Endodermal cell (in vitro differentiated cells): ENCODE measurements around the gene CHD9. TPM values are rescaled to one million over a fixed set of nuclear protein-coding genes. Genes with fewer than 3 reads are reported as not detected.
A peak's percentile ranks its signal among the peaks of the same experiment; 100 is the strongest.

Source experiments
- DNase-seq: peaks from one replicate; pipeline ENCODE4 v3.0.0-alpha.2; 2017
- H3K27ac ChIP-seq: 2 replicates; pipeline ENCODE4 v1.5.1; 2013; ENCODE audit warnings: mild to moderate bottlenecking, low read depth, low read length, moderate library complexity
- H3K27me3 ChIP-seq: 2 replicates; pipeline ENCODE4 v1.6.1; 2013; ENCODE audit warnings: mild to moderate bottlenecking, low read length, moderate library complexity; ENCODE audit not compliant: insufficient read depth, control insufficient read depth, poor library complexity, severe bottlenecking
- H3K36me3 ChIP-seq: 2 replicates; pipeline ENCODE4 v1.7.0; 2013; ENCODE audit warnings: mild to moderate bottlenecking, low read length, moderate library complexity; ENCODE audit not compliant: control insufficient read depth, insufficient read depth
- H3K4me1 ChIP-seq: one replicate; pipeline ENCODE4 v1.7.0; 2013; ENCODE audit warnings: low read length; ENCODE audit not compliant: control insufficient read depth, insufficient read depth
- H3K4me3 ChIP-seq: 2 replicates; pipeline ENCODE4 v1.5.1; 2013; ENCODE audit warnings: mild to moderate bottlenecking, low read length, moderate library complexity
- H3K9ac ChIP-seq: 2 replicates; pipeline ENCODE4 v1.6.1; 2013; ENCODE audit warnings: mild to moderate bottlenecking, low read length, moderate library complexity; ENCODE audit not compliant: poor library complexity, severe bottlenecking; ENCODE audit errors: extremely low read depth
- H3K9me3 ChIP-seq: 2 replicates; pipeline ENCODE4 v1.6.1; 2013; ENCODE audit warnings: mild to moderate bottlenecking, low read length, moderate library complexity; ENCODE audit not compliant: control insufficient read depth
- H3K27ac Mint-ChIP-seq: 2 replicates; pipeline ENCODE4 v1.8.0; 2020; ENCODE audit warnings: mixed read lengths
- H3K27me3 Mint-ChIP-seq: 2 replicates; pipeline ENCODE4 v1.8.0; 2021; ENCODE audit warnings: mild to moderate bottlenecking, mixed read lengths; ENCODE audit not compliant: insufficient read depth
- H3K36me3 Mint-ChIP-seq: 2 replicates; pipeline ENCODE4 v1.8.0; 2020; ENCODE audit warnings: low read depth, mixed read lengths
- H3K4me1 Mint-ChIP-seq: 2 replicates; pipeline ENCODE4 v1.8.0; 2020; ENCODE audit warnings: mixed read lengths
- H3K4me3 Mint-ChIP-seq: 2 replicates; pipeline ENCODE4 v1.8.0; 2020; ENCODE audit warnings: mild to moderate bottlenecking, moderate library complexity, mixed read lengths
- H3K9me3 Mint-ChIP-seq: 2 replicates; pipeline ENCODE4 v1.8.0; 2020; ENCODE audit warnings: mild to moderate bottlenecking, mixed read lengths
- WGBS, 2 experiments: methylation state at CpG; one replicate each; pipeline versions ENCODE4 v1.1.5 to v1.1.7; 2013; ENCODE audit warnings: missing lambda C conversion rate in 2 of 2, mixed read lengths in 1 of 2; ENCODE audit not compliant: insufficient coverage in 1 of 2, insufficient read length in 1 of 2; 5-methylcytosine and 5-hydroxymethylcytosine counted together
- total RNA-seq, 2 donors: library from RNA; stranded (reverse); fragmentation: NEBNext Ultra II Directional in 1 of 2; extraction: Animal tissue kit (Norgen Biotek cat#: 25700) in 1 of 2; gene quantifications; 2 replicates in 1 of 2; 3 replicates in 1 of 2; pipeline ENCODE4 v1.2.1, GENCODE V29; 2021
- TF ChIP-seq, protein P1 (sequence below): fragments of 200-600 bp; sonication (generic); conservative IDR thresholded peaks from 2 replicates; pipeline ENCODE4 v1.5.0; 2021; ENCODE audit warnings: antibody characterized with exemption, mild to moderate bottlenecking

CHD9 gene
- total RNA-seq, 2 donors from 2014 or later, result 36.8 to 40.5 TPM

DNA sequence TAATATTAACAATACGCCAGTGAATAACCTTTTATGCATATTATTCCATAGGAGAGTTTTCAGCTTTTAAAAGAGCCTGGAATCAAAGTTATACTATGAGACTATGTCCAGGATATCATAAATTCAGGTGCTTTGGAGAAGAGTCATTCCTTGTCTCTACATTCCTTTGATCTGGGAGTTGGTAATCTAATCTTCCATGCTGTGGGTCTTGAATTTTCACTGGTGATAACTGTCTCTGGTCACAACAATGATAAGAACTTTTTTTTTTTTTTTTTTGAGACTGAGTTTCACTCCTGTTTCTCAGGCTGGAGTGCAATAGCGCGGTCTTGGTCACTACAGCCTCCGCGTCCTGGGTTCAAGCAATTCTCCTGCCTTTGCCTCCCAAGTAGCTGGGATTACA, 50.8 kb downstream of the CHD9 start:
- no peak for DNase-seq
- H3K9me3 Mint-ChIP-seq, result peaks cover under 1% of the 10 kb centered on the region
- H3K27me3 Mint-ChIP-seq, result no peaks in the 10 kb centered on the region
- Histone ChIP-seq H3K27me3 (no peaks in the 10 kb centered on the region), H3K9ac (no peak overlapping the region), H3K9me3 (no peaks in the 10 kb centered on the region), H3K4me3 (no peak overlapping the region), H3K36me3 (no peaks in the 10 kb centered on the region), H3K27ac (no peak overlapping the region), H3K4me1 (no peaks in the 10 kb centered on the region)
- H3K27ac Mint-ChIP-seq, result no peak overlapping the region
- peaks cover 9% of the 10 kb centered on the region for H3K4me1 Mint-ChIP-seq
- WGBS, 2 experiments, result 95 to 100% methylated on average over 2 to 5 of the region's 5 CpGs
- TF ChIP-seq, protein P1, sequence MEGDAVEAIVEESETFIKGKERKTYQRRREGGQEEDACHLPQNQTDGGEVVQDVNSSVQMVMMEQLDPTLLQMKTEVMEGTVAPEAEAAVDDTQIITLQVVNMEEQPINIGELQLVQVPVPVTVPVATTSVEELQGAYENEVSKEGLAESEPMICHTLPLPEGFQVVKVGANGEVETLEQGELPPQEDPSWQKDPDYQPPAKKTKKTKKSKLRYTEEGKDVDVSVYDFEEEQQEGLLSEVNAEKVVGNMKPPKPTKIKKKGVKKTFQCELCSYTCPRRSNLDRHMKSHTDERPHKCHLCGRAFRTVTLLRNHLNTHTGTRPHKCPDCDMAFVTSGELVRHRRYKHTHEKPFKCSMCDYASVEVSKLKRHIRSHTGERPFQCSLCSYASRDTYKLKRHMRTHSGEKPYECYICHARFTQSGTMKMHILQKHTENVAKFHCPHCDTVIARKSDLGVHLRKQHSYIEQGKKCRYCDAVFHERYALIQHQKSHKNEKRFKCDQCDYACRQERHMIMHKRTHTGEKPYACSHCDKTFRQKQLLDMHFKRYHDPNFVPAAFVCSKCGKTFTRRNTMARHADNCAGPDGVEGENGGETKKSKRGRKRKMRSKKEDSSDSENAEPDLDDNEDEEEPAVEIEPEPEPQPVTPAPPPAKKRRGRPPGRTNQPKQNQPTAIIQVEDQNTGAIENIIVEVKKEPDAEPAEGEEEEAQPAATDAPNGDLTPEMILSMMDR, result no peak
- no peak overlapping the region for H3K4me3 Mint-ChIP-seq
- peaks cover 2% of the 10 kb centered on the region for H3K36me3 Mint-ChIP-seq

DNA sequence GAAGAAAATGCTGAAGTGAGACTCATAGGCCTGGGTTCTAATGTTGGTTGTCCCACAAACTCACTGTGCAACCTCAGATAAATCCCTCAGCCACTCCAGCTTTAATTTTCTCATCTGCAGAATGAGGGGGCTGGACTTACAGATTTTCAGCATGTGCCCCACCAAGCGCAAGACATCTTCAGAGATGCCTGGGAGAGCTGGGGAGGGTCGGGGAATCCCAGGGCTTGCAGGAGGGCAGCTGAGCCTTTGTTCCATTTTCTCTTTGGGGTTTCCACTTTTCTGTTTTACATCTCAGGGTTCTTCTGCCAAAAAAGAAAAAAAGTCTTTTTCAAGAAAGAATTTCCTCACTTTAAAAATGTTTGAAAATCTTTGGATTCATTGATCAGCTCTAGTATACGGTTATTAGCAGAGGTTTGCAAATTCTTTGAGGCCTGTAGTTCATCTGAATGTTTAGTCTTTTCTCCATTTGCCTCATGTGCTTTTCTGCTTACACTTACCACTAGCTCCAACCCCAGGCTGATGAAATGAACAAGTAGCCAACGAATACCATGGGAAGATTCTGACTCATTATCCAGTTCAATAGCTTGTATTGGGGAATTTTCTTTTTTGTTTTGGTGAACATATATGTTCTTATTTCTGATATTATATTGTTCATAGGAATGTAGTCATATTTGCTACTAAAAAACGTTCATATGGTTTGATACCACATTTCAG, 56.4 kb downstream of the CHD9 start:
- H3K9me3 Mint-ChIP-seq, result no peaks in the 10 kb centered on the region
- peak overlapping the region; percentile 16 for H3K27ac Mint-ChIP-seq
- no peaks in the 10 kb centered on the region for H3K36me3 ChIP-seq
- TF ChIP-seq, protein P1, result no peak
- no peaks in the 10 kb centered on the region for H3K9me3 ChIP-seq
- no peak for DNase-seq
- H3K4me1 Mint-ChIP-seq, result peaks cover 25% of the 10 kb centered on the region
- no peaks in the 10 kb centered on the region for H3K27me3 ChIP-seq
- H3K9ac ChIP-seq, result no peak overlapping the region
- no peaks in the 10 kb centered on the region for H3K36me3 Mint-ChIP-seq
- H3K27ac ChIP-seq, result no peak overlapping the region
- H3K4me3 Mint-ChIP-seq, result no peak overlapping the region
- H3K4me3 ChIP-seq, result peak overlapping the region; percentile 39
- peaks cover 6% of the 10 kb centered on the region for H3K4me1 ChIP-seq
- no peaks in the 10 kb centered on the region for H3K27me3 Mint-ChIP-seq
- 77 to 100% methylated on average over 1 to 5 of the region's 5 CpGs for WGBS, 2 experiments

DNA sequence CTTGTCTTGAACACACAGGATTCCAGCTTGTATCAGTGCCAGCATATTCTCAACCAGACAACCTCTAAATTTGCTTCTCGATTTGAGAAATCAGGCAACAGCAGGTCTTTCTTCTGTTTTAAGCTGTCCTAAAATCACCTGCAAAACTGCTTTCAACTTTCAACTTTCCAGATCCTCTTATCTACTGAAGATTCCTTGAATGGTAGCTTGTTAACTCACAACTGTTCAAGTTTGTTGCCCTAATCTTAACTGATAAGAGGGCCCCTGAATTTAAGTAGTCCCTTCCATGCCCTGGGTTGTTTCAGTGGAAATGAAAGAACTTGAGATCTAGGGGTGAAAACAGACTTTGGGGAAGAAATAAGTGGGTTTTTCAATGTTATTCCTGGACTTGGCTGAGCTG, 57.2 kb downstream of the CHD9 start:
- H3K9me3 ChIP-seq, result no peaks in the 10 kb centered on the region
- peak overlapping the region; percentile 42 for H3K4me3 ChIP-seq
- Mint-ChIP-seq H3K27me3 (no peaks in the 10 kb centered on the region), H3K9me3 (no peaks in the 10 kb centered on the region), H3K36me3 (no peaks in the 10 kb centered on the region), H3K27ac (no peak overlapping the region), H3K4me1 (peaks cover 25% of the 10 kb centered on the region), H3K4me3 (no peak overlapping the region)
- peaks cover 6% of the 10 kb centered on the region for H3K4me1 ChIP-seq
- no peak overlapping the region for H3K9ac ChIP-seq
- H3K27ac ChIP-seq, result no peak overlapping the region
- H3K27me3 ChIP-seq, result no peaks in the 10 kb centered on the region
- DNase-seq, result no peak
- TF ChIP-seq, protein P1, result no peak
- WGBS, 2 experiments, result 57 to 88% methylated on average over 1 of the region's 1 CpG
- no peaks in the 10 kb centered on the region for H3K36me3 ChIP-seq
